Ishikawa (cell line): Measurements from ENCODE around the gene CXorf65.

Experiments used
- TAF1 ChIP-seq: IDR thresholded peaks from 2 replicates; pipeline ENCODE4 v1.6.1; 2012; ENCODE audit warnings: low read depth, mild to moderate bottlenecking
- TF ChIP-seq, protein P1 (sequence below): IDR thresholded peaks from 2 replicates; pipeline ENCODE4 v1.6.1; 2012; ENCODE audit warnings: low read depth, mild to moderate bottlenecking

DNA sequence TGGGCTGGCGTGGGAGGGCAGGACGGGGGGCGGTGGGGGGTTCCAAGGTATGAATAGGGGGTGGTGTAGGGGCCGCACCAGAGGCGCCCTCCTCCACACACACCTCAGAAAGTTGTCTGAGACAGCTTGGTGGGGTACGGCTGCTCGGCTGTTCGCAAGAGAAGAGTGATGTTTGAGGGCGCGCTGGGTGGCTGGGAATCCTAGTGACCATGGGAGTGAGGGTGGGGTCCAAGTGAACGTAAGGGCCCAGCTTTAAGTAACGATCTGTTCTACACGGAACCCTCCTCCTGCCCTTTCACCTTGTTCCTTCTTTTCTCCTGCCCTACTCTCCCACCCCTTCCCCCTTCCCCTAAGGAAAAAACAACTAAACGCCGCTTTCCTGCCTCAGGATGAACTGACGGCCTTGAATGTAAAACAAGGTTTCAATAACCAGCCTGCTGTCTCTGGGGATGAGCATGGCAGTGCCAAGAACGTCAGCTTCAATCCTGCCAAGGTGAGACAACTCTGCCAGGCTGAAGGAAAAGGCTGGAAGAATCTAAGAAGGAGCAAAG, 12.5 kb upstream of the CXorf65 start:
- TF ChIP-seq, protein P1, sequence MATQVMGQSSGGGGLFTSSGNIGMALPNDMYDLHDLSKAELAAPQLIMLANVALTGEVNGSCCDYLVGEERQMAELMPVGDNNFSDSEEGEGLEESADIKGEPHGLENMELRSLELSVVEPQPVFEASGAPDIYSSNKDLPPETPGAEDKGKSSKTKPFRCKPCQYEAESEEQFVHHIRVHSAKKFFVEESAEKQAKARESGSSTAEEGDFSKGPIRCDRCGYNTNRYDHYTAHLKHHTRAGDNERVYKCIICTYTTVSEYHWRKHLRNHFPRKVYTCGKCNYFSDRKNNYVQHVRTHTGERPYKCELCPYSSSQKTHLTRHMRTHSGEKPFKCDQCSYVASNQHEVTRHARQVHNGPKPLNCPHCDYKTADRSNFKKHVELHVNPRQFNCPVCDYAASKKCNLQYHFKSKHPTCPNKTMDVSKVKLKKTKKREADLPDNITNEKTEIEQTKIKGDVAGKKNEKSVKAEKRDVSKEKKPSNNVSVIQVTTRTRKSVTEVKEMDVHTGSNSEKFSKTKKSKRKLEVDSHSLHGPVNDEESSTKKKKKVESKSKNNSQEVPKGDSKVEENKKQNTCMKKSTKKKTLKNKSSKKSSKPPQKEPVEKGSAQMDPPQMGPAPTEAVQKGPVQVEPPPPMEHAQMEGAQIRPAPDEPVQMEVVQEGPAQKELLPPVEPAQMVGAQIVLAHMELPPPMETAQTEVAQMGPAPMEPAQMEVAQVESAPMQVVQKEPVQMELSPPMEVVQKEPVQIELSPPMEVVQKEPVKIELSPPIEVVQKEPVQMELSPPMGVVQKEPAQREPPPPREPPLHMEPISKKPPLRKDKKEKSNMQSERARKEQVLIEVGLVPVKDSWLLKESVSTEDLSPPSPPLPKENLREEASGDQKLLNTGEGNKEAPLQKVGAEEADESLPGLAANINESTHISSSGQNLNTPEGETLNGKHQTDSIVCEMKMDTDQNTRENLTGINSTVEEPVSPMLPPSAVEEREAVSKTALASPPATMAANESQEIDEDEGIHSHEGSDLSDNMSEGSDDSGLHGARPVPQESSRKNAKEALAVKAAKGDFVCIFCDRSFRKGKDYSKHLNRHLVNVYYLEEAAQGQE: no peak
- TF ChIP-seq TAF1: no peak
